Thyroid gland (tissue), 4 donors: Measurements from ENCODE around the gene DAPL1.

Experiments
- CTCF ChIP-seq, 6 experiments: fragments of 200-600 bp in 3 of 6; fragments of 450-650 bp in 3 of 6; sonication (generic) in 3 of 6; IDR thresholded peaks; one replicate each; pipeline ENCODE4 v1.5.1; 2016 to 2019; ENCODE audit warnings: antibody characterized with exemption in 6 of 6, mild to moderate bottlenecking in 2 of 6, inconsistent platforms in 1 of 6, moderate library complexity in 1 of 6
- POLR2A ChIP-seq, 2 donors: fragments of 450-650 bp; IDR thresholded peaks; one replicate each; pipeline ENCODE4 v1.6.1; 2017; ENCODE audit warnings: antibody characterized with exemption in 2 of 2, mild to moderate bottlenecking in 2 of 2, moderate library complexity in 1 of 2

- TF ChIP-seq CTCF (IDR thresholded peaks at IDR 0.05) = no peak
- no peak for TF ChIP-seq POLR2A (IDR thresholded peaks at IDR 0.05)
Observed at GRCh38 chr2:158774681-158775080, 20.4 kb upstream of the DAPL1 start.
